DND-41 (cell line): ENCODE measurements around the gene DMAP1.

Source experiments
- ATAC-seq: fragments of 200-7000 bp; cut with Tn5 transposase; 3 replicates; pipeline ENCODE4 v1.9.1; 2021; ENCODE audit warnings: low read depth; ENCODE audit not compliant: insufficient read depth
- DNase-seq: peaks from one replicate; pipeline ENCODE4 v3.0.0-alpha.2; 2020
- H2AFZ ChIP-seq: 2 replicates; pipeline ENCODE4 v1.6.0; 2012; ENCODE audit warnings: low read depth, low read length
- H3K27ac ChIP-seq: 2 replicates; pipeline ENCODE4 v1.5.1; 2012; ENCODE audit warnings: low read length, inconsistent platforms
- H3K27me3 ChIP-seq: fragments of 200-600 bp; sonication (generic); 2 replicates; pipeline ENCODE4 v1.6.0; 2012; ENCODE audit warnings: low read length, mild to moderate bottlenecking, inconsistent platforms; ENCODE audit not compliant: insufficient read depth, poor library complexity
- H3K36me3 ChIP-seq: 2 replicates; pipeline ENCODE4 v1.5.1; 2012; ENCODE audit warnings: low read length, inconsistent platforms; ENCODE audit not compliant: insufficient read depth
- H3K4me1 ChIP-seq: 2 replicates; pipeline ENCODE4 v1.5.1; 2012; ENCODE audit warnings: mild to moderate bottlenecking, low read length; ENCODE audit not compliant: insufficient read depth
- H3K4me2 ChIP-seq: 2 replicates; pipeline ENCODE4 v1.6.0; 2012; ENCODE audit warnings: mild to moderate bottlenecking, moderate library complexity, low read length, inconsistent platforms; ENCODE audit not compliant: insufficient read depth
- H3K4me3 ChIP-seq, 2 experiments: fragments of 200-600 bp in 1 of 2; shearing (Covaris generic) in 1 of 2; 2 replicates each; pipeline ENCODE4 v1.5.1; 2012 to 2016; ENCODE audit warnings: inconsistent platforms in 2 of 2, low read length in 2 of 2, mild to moderate bottlenecking in 2 of 2, low read depth in 1 of 2, moderate library complexity in 1 of 2
- H3K79me2 ChIP-seq: 2 replicates; pipeline ENCODE4 v1.6.0; 2012; ENCODE audit warnings: low read length, inconsistent platforms; ENCODE audit not compliant: insufficient read depth
- H3K9ac ChIP-seq: 2 replicates; pipeline ENCODE4 v1.6.0; 2012; ENCODE audit warnings: low read depth, mild to moderate bottlenecking, inconsistent platforms, low read length, moderate library complexity
- H3K9me3 ChIP-seq: 2 replicates; pipeline ENCODE4 v1.5.1; 2012; ENCODE audit warnings: low read length, moderate library complexity, mild to moderate bottlenecking, inconsistent platforms; ENCODE audit not compliant: insufficient read depth, severe bottlenecking
- H4K20me1 ChIP-seq: 2 replicates; pipeline ENCODE4 v1.6.0; 2012; ENCODE audit warnings: low read length; ENCODE audit not compliant: insufficient read depth
- CTCF ChIP-seq: IDR thresholded peaks from 2 replicates; pipeline ENCODE4 v1.5.1; 2012; ENCODE audit warnings: borderline replicate concordance, low read length, moderate library complexity, mild to moderate bottlenecking; ENCODE audit not compliant: poor library complexity, severe bottlenecking; ENCODE audit errors: extremely low read depth
- EZH2 ChIP-seq: IDR thresholded peaks from 3 replicates; pipeline ENCODE4 v1.6.1; 2012; ENCODE audit warnings: borderline replicate concordance, low read depth, mild to moderate bottlenecking, moderate library complexity, low read length, inconsistent platforms; ENCODE audit not compliant: severe bottlenecking

The DMAP1 gene

GRCh38 chr1:44213222-44214112, at the start of gene DMAP1:
TSS of gene DMAP1 (plus strand) at chr1:44213471. CDS start at chr1:44213754, 283 bp downstream.
- Histone ChIP-seq H3K79me2 (peaks cover 11% of the 10 kb centered on the region), H3K36me3 (peaks cover 41% of the 10 kb centered on the region), H3K4me2 (peak within 1 kb of the TSS; percentile 79), H3K9me3 (no peaks in the 10 kb centered on the region), H3K4me1 (peaks cover 32% of the 10 kb centered on the region), H4K20me1 (no peaks in the 10 kb centered on the region; the same call in 1 of the 2 replicates), H3K9ac (peak within 1 kb of the TSS; percentile 73), H3K4me3 (peak within 1 kb of the TSS; percentile 38 to 77), H3K27ac (peak within 1 kb of the TSS; percentile 83), H3K27me3 (no peaks in the 10 kb centered on the region), H2AFZ (peak within 1 kb of the TSS; percentile 92)
- ATAC-seq: peak; percentile 87
- peak; percentile 86 for DNase-seq
- TF ChIP-seq EZH2: no peak
- TF ChIP-seq CTCF: peak; percentile 30

- Histone ChIP-seq H4K20me1 (no peaks in the 10 kb centered on the region), H3K79me2 (no peaks in the 10 kb centered on the region), H3K4me3 (no peak overlapping the region), H3K4me1 (no peaks in the 10 kb centered on the region), H3K27ac (no peak overlapping the region), H3K4me2 (no peak overlapping the region), H3K36me3 (no peaks in the 10 kb centered on the region), H3K9me3 (peaks cover 8% of the 10 kb centered on the region), H3K9ac (no peak overlapping the region), H3K27me3 (no peaks in the 10 kb centered on the region), H2AFZ (no peak overlapping the region)
- peak; percentile 8 for DNase-seq
- TF ChIP-seq CTCF: peak; percentile 29
- no peak for TF ChIP-seq EZH2
- peak; percentile 29; the same call in 2 of the 3 replicates for ATAC-seq
Observed at GRCh38 chr1:44168520-44169098, 44.7 kb upstream of the DMAP1 start.

GRCh38 chr1:44170281-44170823, 42.9 kb upstream of the DMAP1 start:
- no peaks in the 10 kb centered on the region for H4K20me1 ChIP-seq

GRCh38 chr1:44174630-44175029, 38.6 kb upstream of the DMAP1 start:
- ATAC-seq (no peak), DNase-seq (no peak)
- H3K4me2 ChIP-seq: no peak overlapping the region
- H3K27ac ChIP-seq: no peak overlapping the region
- peaks cover 29% of the 10 kb centered on the region for H3K9me3 ChIP-seq
- H2AFZ ChIP-seq: no peak overlapping the region
- H3K9ac ChIP-seq: no peak overlapping the region
- H3K27me3 ChIP-seq: no peaks in the 10 kb centered on the region
- H3K79me2 ChIP-seq: no peaks in the 10 kb centered on the region
- H4K20me1 ChIP-seq: no peaks in the 10 kb centered on the region
- H3K4me1 ChIP-seq: no peaks in the 10 kb centered on the region
- TF ChIP-seq CTCF (no peak), EZH2 (no peak)
- no peaks in the 10 kb centered on the region for H3K36me3 ChIP-seq
- no peak overlapping the region for H3K4me3 ChIP-seq

More at GRCh38 chr1:44170281-44170823, 42.9 kb upstream of the DMAP1 start:
- H3K4me1 ChIP-seq: no peaks in the 10 kb centered on the region
- ATAC-seq (no peak), DNase-seq (no peak)
- H3K36me3 ChIP-seq: no peaks in the 10 kb centered on the region
- no peak for TF ChIP-seq EZH2
- no peak overlapping the region for H2AFZ ChIP-seq
- no peak overlapping the region for H3K27ac ChIP-seq
- peaks cover 23% of the 10 kb centered on the region for H3K9me3 ChIP-seq
- H3K9ac ChIP-seq: no peak overlapping the region
- H3K4me3 ChIP-seq: no peak overlapping the region
- H3K4me2 ChIP-seq: no peak overlapping the region
- H3K27me3 ChIP-seq: no peaks in the 10 kb centered on the region
- no peaks in the 10 kb centered on the region for H3K79me2 ChIP-seq
